IMR-90 (cell line): ENCODE results near the gene TREH. TPM values are rescaled to one million over a fixed set of nuclear protein-coding genes. Genes with fewer than 3 reads are reported as not detected.
"Not testable (repeated sequence)": the region's sequence is repeated elsewhere in the genome, so short reads cannot be mapped to it uniquely, and the experiment has no call there.

ENCODE experiments used
- ATAC-seq: fragments of 200-7000 bp; cut with Tn5 transposase; 2 replicates; pipeline ENCODE4 v1.9.1; 2020; ENCODE audit warnings: low read depth, mild to moderate bottlenecking, moderate library complexity
- BruUV-seq: library from RNA; stranded (reverse); fragments of 400-500 nt; replicated peaks from 2 replicates; lab custom pipeline; 2021; lab: Mats Ljungman, UMichigan
- CTCF ChIA-PET: fragments of 300-600 bp; formaldehyde crosslinking; extraction: SDS; loops from one replicate; lab custom pipeline; 2021; ENCODE audit warnings: antibody characterized with exemption; lab: Yijun Ruan, JAX
- POLR2A ChIA-PET: fragments of 300-600 bp; sonication (Branson Sonifier 250); formaldehyde crosslinking; loops from one replicate; lab custom pipeline; 2022; ENCODE audit warnings: antibody characterized with exemption; ENCODE audit not compliant: unreplicated experiment; lab: Charles Lee
- DNase-seq: peaks from one replicate; pipeline ENCODE4 v3.0.0; 2013
- H2AFZ ChIP-seq: replicated peaks from 2 replicates; pipeline ENCODE3; 2013; ENCODE audit warnings: low read length, mild to moderate bottlenecking; ENCODE audit not compliant: poor library complexity
- H2AK5ac ChIP-seq: 2 replicates; pipeline ENCODE4 v1.6.1; 2013; ENCODE audit warnings: low read depth, low read length, inconsistent platforms
- H2AK9ac ChIP-seq: replicated peaks from 2 replicates; pipeline ENCODE3; 2013; ENCODE audit warnings: mild to moderate bottlenecking, low read depth, low read length, moderate library complexity; ENCODE audit not compliant: poor library complexity
- H2BK120ac ChIP-seq: 2 replicates; pipeline ENCODE4 v1.6.1; 2013; ENCODE audit warnings: low read depth, low read length, inconsistent platforms
- H2BK15ac ChIP-seq: 3 replicates; pipeline ENCODE4 v1.6.1; 2013; ENCODE audit warnings: low read depth, low read length, inconsistent platforms
- H2BK20ac ChIP-seq: 2 replicates; pipeline ENCODE4 v1.6.1; 2013; ENCODE audit warnings: low read depth, mild to moderate bottlenecking, inconsistent platforms, low read length, moderate library complexity
- H2BK5ac ChIP-seq: 2 replicates; pipeline ENCODE4 v1.6.1; 2013; ENCODE audit warnings: mild to moderate bottlenecking, low read depth, low read length, inconsistent platforms; ENCODE audit not compliant: poor library complexity, severe bottlenecking
- H3K14ac ChIP-seq: replicated peaks from 2 replicates; pipeline ENCODE4 v1.6.1; 2013; ENCODE audit warnings: low read depth, low read length, inconsistent platforms
- H3K18ac ChIP-seq: 2 replicates; pipeline ENCODE4 v1.6.1; 2013; ENCODE audit warnings: low read depth, low read length, control low read depth
- H3K23ac ChIP-seq: 2 replicates; pipeline ENCODE4 v1.6.1; 2013; ENCODE audit warnings: low read depth, low read length, inconsistent platforms
- H3K27ac ChIP-seq: 2 replicates; pipeline ENCODE4 v1.5.1; 2013; ENCODE audit warnings: mild to moderate bottlenecking, control low read depth, low read length; ENCODE audit not compliant: insufficient read depth
- H3K27me3 ChIP-seq: 2 replicates; pipeline ENCODE4 v1.6.1; 2013; ENCODE audit warnings: low read length; ENCODE audit not compliant: control insufficient read depth, insufficient read depth
- H3K36me3 ChIP-seq: 2 replicates; pipeline ENCODE4 v1.6.1; 2013; ENCODE audit warnings: low read length, mixed read lengths; ENCODE audit not compliant: control insufficient read depth, insufficient read depth
- H3K4ac ChIP-seq: 2 replicates; pipeline ENCODE4 v1.6.1; 2013; ENCODE audit warnings: low read depth, low read length, inconsistent platforms
- H3K4me1 ChIP-seq: 2 replicates; pipeline ENCODE4 v1.6.1; 2013; ENCODE audit warnings: low read length, mixed read lengths; ENCODE audit not compliant: control insufficient read depth, insufficient read depth
- H3K4me2 ChIP-seq: 2 replicates; pipeline ENCODE4 v1.6.1; 2013; ENCODE audit warnings: low read depth, mild to moderate bottlenecking, control low read depth, low read length, moderate library complexity
- H3K4me3 ChIP-seq: 2 replicates; pipeline ENCODE4 v1.5.1; 2013; ENCODE audit warnings: low read depth, mild to moderate bottlenecking, control low read depth, low read length, moderate library complexity; ENCODE audit not compliant: insufficient read depth
- H3K56ac ChIP-seq: 2 replicates; pipeline ENCODE4 v1.6.1; 2013; ENCODE audit warnings: low read length, inconsistent platforms; ENCODE audit not compliant: insufficient read depth; ENCODE audit errors: extremely low read depth
- H3K79me1 ChIP-seq, 2 experiments: 2 replicates each; pipeline ENCODE4 v1.6.1; 2013; ENCODE audit warnings: low read length in 2 of 2, inconsistent platforms in 1 of 2, low read depth in 1 of 2
- H3K9ac ChIP-seq: 2 replicates; pipeline ENCODE4 v1.6.1; 2013; ENCODE audit warnings: low read depth, low read length, control low read depth
- H3K9me1 ChIP-seq: 2 replicates; pipeline ENCODE4 v1.6.1; 2013; ENCODE audit warnings: low read length, inconsistent platforms; ENCODE audit not compliant: insufficient read depth
- H3K9me3 ChIP-seq: 2 replicates; pipeline ENCODE4 v1.6.1; 2013; ENCODE audit warnings: low read length; ENCODE audit not compliant: control insufficient read depth, insufficient read depth
- H4K20me1 ChIP-seq: 2 replicates; pipeline ENCODE4 v1.6.1; 2013; ENCODE audit warnings: low read length, inconsistent platforms; ENCODE audit not compliant: insufficient read depth
- H4K5ac ChIP-seq: 2 replicates; pipeline ENCODE4 v1.6.1; 2013; ENCODE audit warnings: mild to moderate bottlenecking, low read depth, low read length, control low read depth
- H4K8ac ChIP-seq, 2 experiments: 2 replicates each; pipeline ENCODE4 v1.6.1; 2013; ENCODE audit warnings: low read depth in 2 of 2, low read length in 2 of 2, control low read depth in 1 of 2, inconsistent platforms in 1 of 2
- H4K91ac ChIP-seq: 2 replicates; pipeline ENCODE4 v1.6.1; 2013; ENCODE audit warnings: low read depth, low read length, inconsistent platforms; ENCODE audit not compliant: insufficient read depth
- WGBS, 2 experiments: methylation state at CpG; one replicate each; pipeline versions ENCODE4 v1.1.5 to v1.1.7; 2013; ENCODE audit warnings: missing lambda C conversion rate in 2 of 2; ENCODE audit not compliant: insufficient read length in 1 of 2; ENCODE audit errors: extremely low coverage in 2 of 2; 5-methylcytosine and 5-hydroxymethylcytosine counted together
- dilution Hi-C: fragments of 300-500 bp; cut with HindIII; formaldehyde crosslinking; loops from one replicate; pipeline ENCODE4 v1.14.3; 2018; ENCODE audit warnings: low sequenced_read_pairs; ENCODE audit not compliant: unreplicated experiment
- in situ Hi-C: fragments of 300-500 bp; cut with MboI; formaldehyde crosslinking; loops from 3 replicates; pipeline ENCODE4 v1.14.3; 2019; ENCODE audit warnings: low sequenced_read_pairs, inconsistent platforms, mixed read lengths
- intact Hi-C: fragments of 100-400 bp; cut with micrococcal nuclease; formaldehyde crosslinking; loops from 2 replicates; pipeline ENCODE4 v1.10.0; 2022
- polyA plus RNA-seq, 3 experiments: library from polyadenylated mRNA; depleted of rRNA; stranded (reverse); fragments of >200 nt; gene quantifications; 2 replicates each; pipeline ENCODE4 v1.2.3, GENCODE V29; 2012; ENCODE audit warnings: low replicate concordance in 1 of 3
- total RNA-seq: library from RNA; depleted of rRNA; stranded (reverse); fragments of >200 nt; gene quantifications from 2 replicates; pipeline ENCODE4 v1.2.3, GENCODE V29; 2012

TREH gene
- total and polyA plus RNA-seq, 2 of the 4 experiments (the other 2 are of a cell fraction), result not detected

DNA sequence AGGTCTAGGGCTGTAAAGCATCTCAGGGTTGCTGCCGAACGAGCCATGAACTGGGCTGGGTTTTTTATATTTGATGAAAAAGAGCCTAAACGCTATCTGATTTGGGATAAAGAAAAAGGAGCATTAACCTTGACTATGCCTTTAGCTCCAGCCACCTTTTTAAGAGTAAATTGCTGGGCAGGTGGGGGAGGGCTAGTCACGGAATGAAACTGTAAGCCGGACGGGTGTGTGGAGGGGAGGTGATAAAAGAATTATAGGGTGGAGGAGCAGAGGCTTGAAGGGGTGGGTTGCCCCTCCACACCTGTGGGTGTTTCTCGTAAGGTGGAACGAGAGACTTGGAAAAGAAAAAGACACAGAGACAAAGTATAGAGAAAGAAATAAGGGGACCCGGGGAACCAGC is 41.3 kb upstream of the TREH start:
- H3K4me1 ChIP-seq, H3K14ac ChIP-seq, H2BK120ac ChIP-seq, H4K91ac ChIP-seq, H2BK15ac ChIP-seq, H4K20me1 ChIP-seq, H2AFZ ChIP-seq, dilution Hi-C loops, in situ Hi-C loops, H3K9ac ChIP-seq, H3K79me1 ChIP-seq, H3K27ac ChIP-seq, CTCF ChIA-PET, BruUV-seq, H4K5ac ChIP-seq, H3K9me1 ChIP-seq, H3K27me3 ChIP-seq, H2BK5ac ChIP-seq, intact Hi-C loops, H4K8ac ChIP-seq, H3K4ac ChIP-seq, DNase-seq, H3K4me2 ChIP-seq, ATAC-seq, POLR2A ChIA-PET, H2BK20ac ChIP-seq, H3K36me3 ChIP-seq, H3K4me3 ChIP-seq, H3K9me3 ChIP-seq, H2AK5ac ChIP-seq, H2AK9ac ChIP-seq, H3K56ac ChIP-seq, H3K18ac ChIP-seq, H3K23ac ChIP-seq: not testable (repeated sequence)
- WGBS, 2 experiments, result no CpG with 5 or more reads among the region's 9 CpGs

DNA sequence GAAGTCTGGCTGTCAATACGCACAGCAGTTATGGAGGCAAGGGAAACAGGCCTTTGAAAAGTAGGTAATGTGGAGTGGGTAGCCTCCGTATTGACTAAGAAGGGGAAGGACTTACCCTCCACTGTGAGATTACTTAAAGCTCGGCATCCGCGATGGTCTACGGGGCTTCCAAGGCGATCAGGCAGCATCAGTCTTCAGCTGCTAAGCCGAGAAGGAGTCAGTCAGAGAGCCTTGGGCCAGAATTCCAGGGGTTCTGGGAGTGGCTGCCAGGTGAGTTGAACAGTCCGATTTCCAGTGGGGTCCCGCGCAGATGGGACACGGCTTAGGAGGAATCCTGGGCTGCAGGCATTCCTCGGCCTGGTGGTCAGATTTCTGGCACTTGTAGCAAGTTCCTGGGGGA is 40.6 kb upstream of the TREH start:
- H3K4me2 ChIP-seq, intact Hi-C loops, H4K91ac ChIP-seq, H3K79me1 ChIP-seq, in situ Hi-C loops, H2BK5ac ChIP-seq, H4K20me1 ChIP-seq, H3K27ac ChIP-seq, DNase-seq, H4K8ac ChIP-seq, H3K9me1 ChIP-seq, H2AK5ac ChIP-seq, H2BK15ac ChIP-seq, ATAC-seq, H3K18ac ChIP-seq, H3K56ac ChIP-seq, H3K4ac ChIP-seq, H3K23ac ChIP-seq, H2AFZ ChIP-seq, H3K27me3 ChIP-seq, CTCF ChIA-PET, H4K5ac ChIP-seq, dilution Hi-C loops, H2BK20ac ChIP-seq, H2BK120ac ChIP-seq, H3K9me3 ChIP-seq, BruUV-seq, POLR2A ChIA-PET, H3K36me3 ChIP-seq, H3K9ac ChIP-seq, H3K4me1 ChIP-seq, H3K4me3 ChIP-seq, H2AK9ac ChIP-seq, H3K14ac ChIP-seq: not testable (repeated sequence)
- no CpG with 5 or more reads among the region's 13 CpGs for WGBS, 2 experiments
